Left ventricle myocardium inferior (tissue), 1 donor: ENCODE data around the gene LGI4. TPM values are rescaled to one million over a fixed set of nuclear protein-coding genes. Genes with fewer than 3 reads are reported as not detected.

Source experiments
- DNase-seq: peaks from one replicate; pipeline ENCODE4 v3.0.0-alpha.2; 2020
- H3K27ac ChIP-seq: fragments of 200-600 bp; replicated peaks from 2 replicates; pipeline ENCODE4 v1.8.0; 2021
- H3K27me3 ChIP-seq: fragments of 200-600 bp; 2 replicates; pipeline ENCODE4 v1.8.0; 2021; ENCODE audit warnings: low read depth
- H3K36me3 ChIP-seq: fragments of 200-600 bp; 2 replicates; pipeline ENCODE4 v1.8.0; 2021
- H3K4me1 ChIP-seq: fragments of 200-600 bp; 2 replicates; pipeline ENCODE4 v1.8.0; 2021
- H3K4me3 ChIP-seq: fragments of 200-600 bp; 2 replicates; pipeline ENCODE4 v1.8.0; 2021; ENCODE audit warnings: mild to moderate bottlenecking, moderate library complexity
- H3K9me3 ChIP-seq: fragments of 200-600 bp; replicated peaks from 2 replicates; pipeline ENCODE4 v1.8.0; 2021
- intact Hi-C: fragments of 100-400 bp; cut with micrococcal nuclease; formaldehyde crosslinking; loops from one replicate; pipeline ENCODE4 v1.11.0; 2022
- total RNA-seq: library from RNA; stranded (reverse); fragmentation: NEBNext Ultra II Directional; extraction: Animal tissue kit (Norgen Biotek cat#: 25700); gene quantifications from one replicate; pipeline ENCODE4 v1.2.1, GENCODE V29; 2021
- TF ChIP-seq, protein P1 (sequence below): fragments of 200-600 bp; IDR thresholded peaks from 2 replicates; pipeline ENCODE4 v1.8.0; 2021; ENCODE audit warnings: antibody characterized with exemption, mild to moderate bottlenecking, borderline replicate concordance
- donor health status: DM: no; HTN: yes; CAD: no; lungs with severe emphysema.

LGI4 gene
- total RNA-seq, 1 donor from 2014 or later: 8.4 TPM

DNA sequence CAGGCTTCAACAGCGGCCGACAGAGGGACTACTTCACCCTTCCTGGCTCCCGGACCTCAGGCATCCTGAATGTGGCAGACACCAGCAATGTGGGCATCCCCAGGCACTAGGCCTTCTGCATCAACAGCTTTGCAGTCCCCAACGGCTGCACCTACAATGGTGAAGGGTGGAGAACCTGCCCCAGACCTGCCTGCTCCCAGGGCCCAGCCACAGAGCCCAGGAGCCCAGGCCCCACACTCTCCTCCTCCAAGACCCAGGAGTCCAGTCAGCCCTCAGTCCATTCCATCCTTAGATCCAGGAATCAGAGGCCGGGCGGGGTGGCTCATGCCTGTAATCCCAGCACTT, 58.9 kb downstream of the LGI4 start:
- no peaks in the 10 kb centered on the region for H3K4me1 ChIP-seq
- intact Hi-C loops: no loop called here
- TF ChIP-seq, protein P1, sequence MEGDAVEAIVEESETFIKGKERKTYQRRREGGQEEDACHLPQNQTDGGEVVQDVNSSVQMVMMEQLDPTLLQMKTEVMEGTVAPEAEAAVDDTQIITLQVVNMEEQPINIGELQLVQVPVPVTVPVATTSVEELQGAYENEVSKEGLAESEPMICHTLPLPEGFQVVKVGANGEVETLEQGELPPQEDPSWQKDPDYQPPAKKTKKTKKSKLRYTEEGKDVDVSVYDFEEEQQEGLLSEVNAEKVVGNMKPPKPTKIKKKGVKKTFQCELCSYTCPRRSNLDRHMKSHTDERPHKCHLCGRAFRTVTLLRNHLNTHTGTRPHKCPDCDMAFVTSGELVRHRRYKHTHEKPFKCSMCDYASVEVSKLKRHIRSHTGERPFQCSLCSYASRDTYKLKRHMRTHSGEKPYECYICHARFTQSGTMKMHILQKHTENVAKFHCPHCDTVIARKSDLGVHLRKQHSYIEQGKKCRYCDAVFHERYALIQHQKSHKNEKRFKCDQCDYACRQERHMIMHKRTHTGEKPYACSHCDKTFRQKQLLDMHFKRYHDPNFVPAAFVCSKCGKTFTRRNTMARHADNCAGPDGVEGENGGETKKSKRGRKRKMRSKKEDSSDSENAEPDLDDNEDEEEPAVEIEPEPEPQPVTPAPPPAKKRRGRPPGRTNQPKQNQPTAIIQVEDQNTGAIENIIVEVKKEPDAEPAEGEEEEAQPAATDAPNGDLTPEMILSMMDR: no peak
- no peaks in the 10 kb centered on the region for H3K36me3 ChIP-seq
- peaks cover 4% of the 10 kb centered on the region for H3K9me3 ChIP-seq
- no peaks in the 10 kb centered on the region for H3K27me3 ChIP-seq
- no peak overlapping the region for H3K4me3 ChIP-seq
- H3K27ac ChIP-seq: no peak overlapping the region
- no peak for DNase-seq

DNA sequence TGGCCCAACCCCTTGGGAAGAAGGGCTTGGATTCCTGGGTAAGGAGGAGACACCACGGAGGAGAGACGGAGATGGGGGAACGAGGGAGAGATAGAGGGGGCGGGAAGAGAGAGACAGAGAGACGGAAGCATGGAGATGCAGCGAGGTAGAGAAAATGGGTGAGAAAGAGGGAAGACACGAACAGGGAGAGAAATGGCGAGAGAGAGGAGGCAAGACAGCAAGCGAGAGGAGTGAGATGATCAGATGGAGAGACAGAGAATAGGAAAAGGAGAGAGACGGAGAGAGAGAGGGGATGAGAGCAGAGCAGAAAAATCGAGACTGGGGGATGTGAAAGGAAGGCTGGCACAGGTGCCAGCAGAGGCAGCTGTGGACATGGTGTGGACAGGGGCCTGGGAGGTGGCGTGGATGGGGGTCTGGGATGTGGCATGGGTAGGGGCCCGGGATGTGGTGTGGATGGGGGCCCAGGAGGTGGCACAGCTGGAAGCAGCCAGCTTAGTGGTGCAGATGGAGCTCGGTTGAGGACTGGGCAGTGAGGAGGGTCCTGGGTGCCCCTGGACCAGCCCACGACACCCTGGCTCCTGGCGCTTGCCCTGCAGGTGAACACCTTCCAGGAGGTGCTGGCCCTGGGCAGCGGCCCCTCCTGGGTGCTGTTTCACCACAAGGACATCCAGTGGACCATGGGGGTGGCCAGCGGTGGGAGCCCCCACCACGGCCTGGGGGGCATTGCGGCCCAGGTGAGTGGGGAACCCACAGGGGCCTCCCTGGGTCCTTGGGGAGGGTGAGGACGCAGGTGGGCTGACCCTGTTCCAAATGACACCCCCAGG, 59.4 kb downstream of the LGI4 start:
- Histone ChIP-seq H3K9me3 (peaks cover 10% of the 10 kb centered on the region), H3K27ac (no peak overlapping the region), H3K4me3 (no peak overlapping the region), H3K4me1 (no peaks in the 10 kb centered on the region), H3K27me3 (no peaks in the 10 kb centered on the region), H3K36me3 (no peaks in the 10 kb centered on the region)
- TF ChIP-seq, protein P1: no peak
- intact Hi-C loops: no loop called here
- no peak for DNase-seq

Other genes starting within 250 kb of the LGI4 start
- gene ZNF30, start 208.2 kb downstream of the LGI4 start, total RNA-seq: 2.5 TPM
- gene ZNF792, start 170.8 kb downstream of the LGI4 start, total RNA-seq: 3.2 TPM
- gene GRAMD1A, start 134.7 kb downstream of the LGI4 start, total RNA-seq: 26.2 TPM
- 52.8 TPM for gene SCN1B, start 104.6 kb downstream of the LGI4 start, total RNA-seq
- gene HPN, start 93.3 kb downstream of the LGI4 start, total RNA-seq: 3.4 TPM
- 1.1 TPM for gene FXYD3, start 19.2 kb downstream of the LGI4 start, total RNA-seq
- gene FXYD1, start 3.8 kb upstream of the LGI4 start, total RNA-seq: 509 TPM
- not detected for gene FXYD7, start 8.2 kb upstream of the LGI4 start, total RNA-seq
- 23.4 TPM for gene FXYD5, start 19.7 kb upstream of the LGI4 start, total RNA-seq
- gene FAM187B, start 93.7 kb upstream of the LGI4 start, total RNA-seq: not detected
- 4.5 TPM for gene LSR, start 113.9 kb upstream of the LGI4 start, total RNA-seq
- 147 TPM for gene USF2, start 133.9 kb upstream of the LGI4 start, total RNA-seq
- gene HAMP, start 147.5 kb upstream of the LGI4 start, total RNA-seq: not detected
- not detected for gene MAG, start 157.1 kb upstream of the LGI4 start, total RNA-seq
- not detected for gene CD22, start 194.1 kb upstream of the LGI4 start, total RNA-seq
- gene FFAR1, start 212.8 kb upstream of the LGI4 start, total RNA-seq: not detected
- gene FFAR3, start 223.4 kb upstream of the LGI4 start, total RNA-seq: not detected
- not detected for gene GPR42, start 236.0 kb upstream of the LGI4 start, total RNA-seq